ENCODE data around the gene COL25A1.

DNA sequence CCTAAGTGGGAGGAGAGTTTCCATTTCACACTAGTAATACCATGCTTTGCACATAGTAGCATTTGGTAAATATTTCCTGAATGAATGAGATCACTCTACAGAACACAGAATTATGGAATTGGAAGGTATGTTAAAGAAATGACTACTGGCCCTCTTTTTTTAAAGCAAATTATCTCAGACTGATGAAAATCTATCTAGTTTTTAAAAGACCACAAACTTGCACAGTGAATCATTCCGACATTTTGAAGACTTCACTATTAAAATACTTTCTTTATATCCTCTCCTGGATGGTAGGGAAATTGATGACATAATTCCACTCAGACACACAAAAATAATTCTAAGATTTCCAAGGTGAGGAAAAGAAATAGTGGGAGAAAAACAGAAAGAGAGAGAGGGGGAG lies 471.2 kb downstream of the COL25A1 start:
- TF ChIP-seq, protein P1, sequence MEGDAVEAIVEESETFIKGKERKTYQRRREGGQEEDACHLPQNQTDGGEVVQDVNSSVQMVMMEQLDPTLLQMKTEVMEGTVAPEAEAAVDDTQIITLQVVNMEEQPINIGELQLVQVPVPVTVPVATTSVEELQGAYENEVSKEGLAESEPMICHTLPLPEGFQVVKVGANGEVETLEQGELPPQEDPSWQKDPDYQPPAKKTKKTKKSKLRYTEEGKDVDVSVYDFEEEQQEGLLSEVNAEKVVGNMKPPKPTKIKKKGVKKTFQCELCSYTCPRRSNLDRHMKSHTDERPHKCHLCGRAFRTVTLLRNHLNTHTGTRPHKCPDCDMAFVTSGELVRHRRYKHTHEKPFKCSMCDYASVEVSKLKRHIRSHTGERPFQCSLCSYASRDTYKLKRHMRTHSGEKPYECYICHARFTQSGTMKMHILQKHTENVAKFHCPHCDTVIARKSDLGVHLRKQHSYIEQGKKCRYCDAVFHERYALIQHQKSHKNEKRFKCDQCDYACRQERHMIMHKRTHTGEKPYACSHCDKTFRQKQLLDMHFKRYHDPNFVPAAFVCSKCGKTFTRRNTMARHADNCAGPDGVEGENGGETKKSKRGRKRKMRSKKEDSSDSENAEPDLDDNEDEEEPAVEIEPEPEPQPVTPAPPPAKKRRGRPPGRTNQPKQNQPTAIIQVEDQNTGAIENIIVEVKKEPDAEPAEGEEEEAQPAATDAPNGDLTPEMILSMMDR (IDR thresholded peaks at IDR 0.05): no peak
- no peak for TF ChIP-seq SIN3A (IDR thresholded peaks at IDR 0.05; ENCODE audit: borderline replicate concordance, insufficient read depth, low read depth, low read length)
- TF ChIP-seq POLR2AphosphoS5 (IDR thresholded peaks at IDR 0.05; ENCODE audit: low read depth, low read length): no peak
- TF ChIP-seq, protein P2, sequence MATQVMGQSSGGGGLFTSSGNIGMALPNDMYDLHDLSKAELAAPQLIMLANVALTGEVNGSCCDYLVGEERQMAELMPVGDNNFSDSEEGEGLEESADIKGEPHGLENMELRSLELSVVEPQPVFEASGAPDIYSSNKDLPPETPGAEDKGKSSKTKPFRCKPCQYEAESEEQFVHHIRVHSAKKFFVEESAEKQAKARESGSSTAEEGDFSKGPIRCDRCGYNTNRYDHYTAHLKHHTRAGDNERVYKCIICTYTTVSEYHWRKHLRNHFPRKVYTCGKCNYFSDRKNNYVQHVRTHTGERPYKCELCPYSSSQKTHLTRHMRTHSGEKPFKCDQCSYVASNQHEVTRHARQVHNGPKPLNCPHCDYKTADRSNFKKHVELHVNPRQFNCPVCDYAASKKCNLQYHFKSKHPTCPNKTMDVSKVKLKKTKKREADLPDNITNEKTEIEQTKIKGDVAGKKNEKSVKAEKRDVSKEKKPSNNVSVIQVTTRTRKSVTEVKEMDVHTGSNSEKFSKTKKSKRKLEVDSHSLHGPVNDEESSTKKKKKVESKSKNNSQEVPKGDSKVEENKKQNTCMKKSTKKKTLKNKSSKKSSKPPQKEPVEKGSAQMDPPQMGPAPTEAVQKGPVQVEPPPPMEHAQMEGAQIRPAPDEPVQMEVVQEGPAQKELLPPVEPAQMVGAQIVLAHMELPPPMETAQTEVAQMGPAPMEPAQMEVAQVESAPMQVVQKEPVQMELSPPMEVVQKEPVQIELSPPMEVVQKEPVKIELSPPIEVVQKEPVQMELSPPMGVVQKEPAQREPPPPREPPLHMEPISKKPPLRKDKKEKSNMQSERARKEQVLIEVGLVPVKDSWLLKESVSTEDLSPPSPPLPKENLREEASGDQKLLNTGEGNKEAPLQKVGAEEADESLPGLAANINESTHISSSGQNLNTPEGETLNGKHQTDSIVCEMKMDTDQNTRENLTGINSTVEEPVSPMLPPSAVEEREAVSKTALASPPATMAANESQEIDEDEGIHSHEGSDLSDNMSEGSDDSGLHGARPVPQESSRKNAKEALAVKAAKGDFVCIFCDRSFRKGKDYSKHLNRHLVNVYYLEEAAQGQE (IDR thresholded peaks at IDR 0.05; ENCODE audit: insufficient read depth in 1 of 2, low read depth in 2 of 2, low read length in 1 of 2): no peak

All from Panc1 (cell line).